ENCODE results near the gene LRRC75A. TPM values are rescaled to one million over a fixed set of nuclear protein-coding genes. Genes with fewer than 3 reads are reported as not detected.

Gene LRRC75A
- total RNA-seq, 6 experiments from 2014 or later = 0.14 to 0.57 (median 0.27) TPM

DNA sequence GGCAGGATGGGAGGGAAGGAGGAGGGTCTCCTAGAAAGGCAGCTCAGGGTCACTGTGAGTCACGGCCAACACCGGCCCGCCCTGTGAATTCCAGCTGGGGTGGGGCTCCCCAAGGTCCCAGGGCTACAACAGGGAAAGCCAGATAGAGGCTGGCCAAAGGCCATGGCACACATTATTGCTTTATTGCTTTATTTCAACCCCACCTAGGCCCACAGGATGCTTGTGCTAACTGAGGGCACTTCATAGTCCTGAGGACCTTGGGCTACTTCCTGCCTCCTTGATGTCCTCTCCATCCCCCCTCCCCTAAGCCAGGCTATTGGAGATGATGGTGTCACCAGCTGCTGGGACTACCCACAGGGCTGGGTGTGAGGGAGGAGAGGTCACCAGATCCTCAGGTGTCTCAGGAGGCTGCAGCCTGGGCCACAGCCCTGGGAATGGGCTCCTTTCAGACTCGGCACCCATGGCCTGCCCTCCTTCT, 26.1 kb downstream of the LRRC75A start:
- Mint-ChIP-seq H3K27ac (no peak overlapping the region), H3K9me3 (no peaks in the 10 kb centered on the region), H3K4me1 (ENCODE audit: low read depth) (peaks cover 13% of the 10 kb centered on the region), H3K27me3 (ENCODE audit: insufficient read depth) (peaks cover 9% of the 10 kb centered on the region; the same call in 1 of the 2 replicates), H3K36me3 (ENCODE audit: low read depth) (no peaks in the 10 kb centered on the region), H3K4me3 (no peak overlapping the region)
- DNase-seq = no peak
- TF ChIP-seq, protein P1, sequence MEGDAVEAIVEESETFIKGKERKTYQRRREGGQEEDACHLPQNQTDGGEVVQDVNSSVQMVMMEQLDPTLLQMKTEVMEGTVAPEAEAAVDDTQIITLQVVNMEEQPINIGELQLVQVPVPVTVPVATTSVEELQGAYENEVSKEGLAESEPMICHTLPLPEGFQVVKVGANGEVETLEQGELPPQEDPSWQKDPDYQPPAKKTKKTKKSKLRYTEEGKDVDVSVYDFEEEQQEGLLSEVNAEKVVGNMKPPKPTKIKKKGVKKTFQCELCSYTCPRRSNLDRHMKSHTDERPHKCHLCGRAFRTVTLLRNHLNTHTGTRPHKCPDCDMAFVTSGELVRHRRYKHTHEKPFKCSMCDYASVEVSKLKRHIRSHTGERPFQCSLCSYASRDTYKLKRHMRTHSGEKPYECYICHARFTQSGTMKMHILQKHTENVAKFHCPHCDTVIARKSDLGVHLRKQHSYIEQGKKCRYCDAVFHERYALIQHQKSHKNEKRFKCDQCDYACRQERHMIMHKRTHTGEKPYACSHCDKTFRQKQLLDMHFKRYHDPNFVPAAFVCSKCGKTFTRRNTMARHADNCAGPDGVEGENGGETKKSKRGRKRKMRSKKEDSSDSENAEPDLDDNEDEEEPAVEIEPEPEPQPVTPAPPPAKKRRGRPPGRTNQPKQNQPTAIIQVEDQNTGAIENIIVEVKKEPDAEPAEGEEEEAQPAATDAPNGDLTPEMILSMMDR (IDR thresholded peaks at IDR 0.05) = no peak

DNA sequence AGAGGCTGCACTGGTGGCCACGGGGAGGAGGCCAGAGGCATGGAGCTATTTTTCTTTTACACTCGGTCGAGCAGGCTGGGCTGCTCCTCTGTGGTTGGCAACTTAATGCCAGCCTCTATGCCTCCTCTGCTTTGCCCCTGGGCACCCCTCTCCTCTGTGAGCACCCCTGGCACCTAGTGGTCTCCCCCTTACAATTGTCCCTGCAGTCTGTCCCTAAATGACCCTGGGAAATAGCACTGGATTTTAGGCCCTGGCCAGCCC, 27.0 kb downstream of the LRRC75A start:
- TF ChIP-seq, protein P1 (IDR thresholded peaks at IDR 0.05) = no peak
- H3K4me3 Mint-ChIP-seq = no peak overlapping the region
- H3K27ac Mint-ChIP-seq = no peak overlapping the region
- peaks cover 15% of the 10 kb centered on the region for H3K4me1 Mint-ChIP-seq (ENCODE audit: low read depth)
- H3K9me3 Mint-ChIP-seq = no peaks in the 10 kb centered on the region
- H3K36me3 Mint-ChIP-seq (ENCODE audit: low read depth) = no peaks in the 10 kb centered on the region
- peaks cover 9% of the 10 kb centered on the region; the same call in 1 of the 2 replicates for H3K27me3 Mint-ChIP-seq (ENCODE audit: insufficient read depth)
- no peak for DNase-seq

DNA sequence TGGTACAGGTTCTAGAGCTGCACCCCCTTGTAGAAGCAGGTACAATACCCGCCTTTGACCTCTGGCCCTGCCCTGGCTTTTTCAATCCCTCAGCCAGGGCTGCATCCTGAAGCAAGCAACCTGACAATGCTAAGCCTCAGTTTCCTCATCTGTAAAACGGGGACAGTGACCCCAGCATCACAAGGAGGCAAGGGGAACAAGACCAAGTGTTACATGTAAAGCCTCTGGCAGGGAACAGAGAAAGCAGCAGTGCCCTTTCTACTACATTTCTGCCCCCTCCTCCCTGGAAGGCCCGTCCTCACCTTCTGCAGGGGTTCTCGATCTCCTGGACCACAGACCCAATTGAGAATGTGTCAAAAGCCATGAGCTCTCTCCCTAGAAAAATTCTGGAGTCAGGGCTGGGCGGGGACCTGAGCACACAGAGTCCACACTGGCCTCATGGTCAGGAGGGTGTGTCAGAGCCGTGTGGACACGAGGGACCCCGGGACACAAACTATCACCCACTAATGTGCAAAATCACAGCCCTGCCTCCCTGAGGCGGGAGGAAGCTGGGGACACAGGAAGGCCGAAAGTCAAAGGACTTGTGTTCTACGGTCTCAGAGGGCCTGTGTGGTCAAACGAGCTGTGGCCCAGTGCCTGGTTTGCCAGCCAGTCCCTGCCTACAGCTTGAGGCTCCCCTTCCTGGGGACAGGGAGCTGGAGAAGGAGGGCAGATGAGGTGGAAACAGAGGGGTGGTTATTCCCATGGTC, 27.5 kb downstream of the LRRC75A start:
- H3K27ac Mint-ChIP-seq = no peak overlapping the region
- DNase-seq = no peak
- no peaks in the 10 kb centered on the region for H3K36me3 Mint-ChIP-seq (ENCODE audit: low read depth)
- no peak overlapping the region for H3K4me3 Mint-ChIP-seq
- peaks cover 18% of the 10 kb centered on the region for H3K4me1 Mint-ChIP-seq (ENCODE audit: low read depth)
- TF ChIP-seq, protein P1 (IDR thresholded peaks at IDR 0.05) = no peak
- H3K9me3 Mint-ChIP-seq = no peaks in the 10 kb centered on the region
- peaks cover 9% of the 10 kb centered on the region; the same call in 1 of the 2 replicates for H3K27me3 Mint-ChIP-seq (ENCODE audit: insufficient read depth)

DNA sequence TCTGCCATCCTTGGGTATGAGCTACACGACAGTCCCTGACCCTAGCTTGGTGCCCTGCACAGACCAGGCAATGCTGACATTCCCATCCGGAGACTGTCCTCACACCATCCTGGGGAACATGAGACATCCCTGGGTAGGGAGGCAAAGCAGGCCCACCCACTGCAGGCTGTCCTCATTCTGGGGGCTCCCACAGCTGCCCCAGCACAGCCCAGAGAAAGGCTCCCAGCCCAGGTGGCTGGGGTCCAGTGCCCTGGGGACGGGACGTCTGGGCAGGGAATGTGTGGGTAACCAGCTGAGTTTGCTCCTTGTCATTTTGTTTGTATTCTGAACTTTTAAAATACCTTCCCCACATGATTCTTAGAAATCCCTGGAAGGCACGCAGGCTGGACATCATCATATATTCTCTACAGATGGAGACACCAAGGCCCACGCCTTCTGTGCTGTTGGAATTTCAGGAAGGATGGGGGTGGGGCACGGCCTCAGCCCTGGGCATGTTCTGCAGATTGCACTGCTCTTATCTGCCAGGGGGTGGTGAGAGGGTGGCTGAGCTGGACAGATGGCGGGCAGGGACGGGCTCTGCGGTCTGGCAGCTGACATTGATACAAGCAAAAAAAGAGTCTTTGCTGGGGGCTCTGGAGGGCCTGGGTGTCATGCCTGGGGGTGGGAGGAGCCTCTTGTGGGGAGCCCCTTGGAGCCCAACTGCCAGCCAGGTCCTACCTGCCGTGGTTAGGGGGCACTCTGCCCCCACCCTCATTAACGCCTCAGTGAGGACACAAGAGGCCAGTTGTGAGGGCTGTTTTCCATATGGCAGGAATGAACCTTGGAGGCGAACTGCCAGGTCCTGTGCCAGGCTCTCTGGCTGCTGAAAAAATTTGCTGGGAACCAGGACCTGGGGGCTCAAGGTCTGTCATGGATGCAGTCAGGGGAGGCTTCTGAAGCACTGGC, 28.4 kb downstream of the LRRC75A start:
- Mint-ChIP-seq H3K9me3 (no peaks in the 10 kb centered on the region), H3K27me3 (ENCODE audit: insufficient read depth) (peaks cover 6% of the 10 kb centered on the region; the same call in 1 of the 2 replicates), H3K4me3 (no peak overlapping the region), H3K36me3 (ENCODE audit: low read depth) (no peaks in the 10 kb centered on the region), H3K4me1 (ENCODE audit: low read depth) (peaks cover 18% of the 10 kb centered on the region), H3K27ac (no peak overlapping the region)
- peak; percentile 63 for DNase-seq
- TF ChIP-seq, protein P1 (IDR thresholded peaks at IDR 0.05) = peak; percentile 66

DNA sequence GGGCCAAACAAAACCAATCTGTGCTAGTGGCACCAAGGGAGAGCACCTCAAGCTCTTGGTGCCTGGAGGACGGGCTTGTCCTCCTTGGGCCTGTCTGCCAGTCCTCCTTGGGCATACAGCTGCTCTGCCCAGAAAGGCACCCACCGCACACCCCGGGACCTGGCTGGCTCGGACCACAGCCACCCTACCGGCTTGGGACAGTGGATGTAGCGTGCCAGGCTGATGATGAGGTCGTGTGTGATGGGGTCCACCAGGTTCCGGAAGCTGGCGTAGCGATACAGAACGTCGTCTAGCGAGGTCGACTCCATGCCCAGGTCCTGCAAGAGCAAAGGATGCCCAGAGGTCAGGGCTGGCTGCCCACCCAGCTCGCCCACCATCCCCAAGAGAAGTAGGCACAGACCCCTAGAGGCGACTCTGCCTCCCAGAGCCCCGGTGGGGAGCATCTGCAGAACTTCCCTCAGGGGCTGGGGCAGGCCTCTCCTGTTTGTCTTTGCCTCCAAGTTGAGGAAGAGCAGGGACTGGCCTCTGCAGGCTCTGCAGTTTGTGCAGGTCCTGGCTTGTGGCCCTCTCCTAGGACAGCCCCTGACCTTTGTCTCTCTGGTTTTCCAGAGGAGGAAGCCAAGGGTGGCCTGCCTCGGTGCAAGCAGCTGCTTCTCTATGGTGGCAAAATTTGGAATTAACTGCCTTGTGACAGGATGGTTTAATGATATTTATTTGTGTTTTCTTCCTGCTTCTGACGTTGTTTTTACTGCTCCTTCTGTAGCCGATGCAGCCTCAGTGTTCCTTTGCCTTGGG, 29.7 kb downstream of the LRRC75A start:
- Mint-ChIP-seq H3K27ac (no peak overlapping the region), H3K9me3 (no peaks in the 10 kb centered on the region), H3K4me3 (no peak overlapping the region), H3K27me3 (ENCODE audit: insufficient read depth) (peaks cover 1% of the 10 kb centered on the region; the same call in 1 of the 2 replicates), H3K4me1 (ENCODE audit: low read depth) (peaks cover 18% of the 10 kb centered on the region), H3K36me3 (ENCODE audit: low read depth) (no peaks in the 10 kb centered on the region)
- DNase-seq = no peak
- TF ChIP-seq, protein P1 (IDR thresholded peaks at IDR 0.05) = no peak
